GM18868 (cell line): ENCODE measurements around the gene PCDHB12.
"Not testable (repeated sequence)": the region's sequence is repeated elsewhere in the genome, so short reads cannot be mapped to it uniquely, and the experiment has no call there.

Experiments used
- ATAC-seq: cut with Tn5 transposase; IDR thresholded peaks from one replicate; pipeline ENCODE4 v1.9.1; 2021; ENCODE audit warnings: mild to moderate bottlenecking, moderate library complexity; ENCODE audit not compliant: unreplicated experiment

Gene PCDHB12

GRCh38 chr5:141201646-141202045, 6.9 kb upstream of the PCDHB12 start:
- ATAC-seq, result not testable (repeated sequence)

- not testable (repeated sequence) for ATAC-seq
These were observed 1.8 kb downstream of the PCDHB12 start for GRCh38 chr5:141210281-141210680.

- ATAC-seq, result not testable (repeated sequence)
These were observed 2.3 kb downstream of the PCDHB12 start for GRCh38 chr5:141210849-141211248.

GRCh38 chr5:141213656-141214339, 5.3 kb downstream of the PCDHB12 start, which contains the start of gene PCDHB13:
Gene PCDHB13, plus strand, starts transcription at chr5:141213919. Its CDS starts 205 bp downstream, at chr5:141214124.
- not testable (repeated sequence) for ATAC-seq

GRCh38 chr5:141214583-141214982, 6.1 kb downstream of the PCDHB12 start:
- ATAC-seq, result not testable (repeated sequence)

GRCh38 chr5:141215504-141215903, 7.0 kb downstream of the PCDHB12 start:
- not testable (repeated sequence) for ATAC-seq

- ATAC-seq, result not testable (repeated sequence)
These were observed 7.5 kb downstream of the PCDHB12 start for GRCh38 chr5:141216035-141216434.

GRCh38 chr5:141223112-141223783, 14.7 kb downstream of the PCDHB12 start, which contains the start of gene PCDHB14:
Gene PCDHB14, plus strand, starts transcription at chr5:141223343. Its CDS starts 163 bp downstream, at chr5:141223506.
- no peak for ATAC-seq

GRCh38 chr5:141224844-141225243, 16.3 kb downstream of the PCDHB12 start:
- not testable (repeated sequence) for ATAC-seq

- not testable (repeated sequence) for ATAC-seq
These were observed 16.9 kb downstream of the PCDHB12 start for GRCh38 chr5:141225421-141225820.

GRCh38 chr5:141234109-141234667, 25.7 kb downstream of the PCDHB12 start:
- no peak for ATAC-seq

- ATAC-seq, result not testable (repeated sequence)
These were observed 27.4 kb downstream of the PCDHB12 start for GRCh38 chr5:141235922-141236321.

- ATAC-seq, result no peak
These were observed 28.2 kb downstream of the PCDHB12 start for GRCh38 chr5:141236516-141237313.

GRCh38 chr5:141241496-141241895, 33.0 kb downstream of the PCDHB12 start:
- ATAC-seq, result no peak

GRCh38 chr5:141245250-141245717, 36.8 kb downstream of the PCDHB12 start, which contains the start of gene PCDHB15:
Gene PCDHB15, plus strand, starts transcription at chr5:141245395. Its CDS starts 184 bp downstream, at chr5:141245579.
- ATAC-seq, result no peak

- not testable (repeated sequence) for ATAC-seq
These were observed 38.5 kb downstream of the PCDHB12 start for GRCh38 chr5:141246971-141247370.

GRCh38 chr5:141247434-141247833, 38.9 kb downstream of the PCDHB12 start:
- not testable (repeated sequence) for ATAC-seq

GRCh38 chr5:141250576-141250975, 42.1 kb downstream of the PCDHB12 start:
- no peak for ATAC-seq

GRCh38 chr5:141258464-141258863, 49.9 kb downstream of the PCDHB12 start:
- no peak for ATAC-seq

GRCh38 chr5:141258948-141259347, 50.4 kb downstream of the PCDHB12 start:
- ATAC-seq, result no peak
